ENCODE measurements around the gene ANXA2R.
A peak's percentile ranks its signal among the peaks of the same experiment; 100 is the strongest.

The ANXA2R gene

DNA sequence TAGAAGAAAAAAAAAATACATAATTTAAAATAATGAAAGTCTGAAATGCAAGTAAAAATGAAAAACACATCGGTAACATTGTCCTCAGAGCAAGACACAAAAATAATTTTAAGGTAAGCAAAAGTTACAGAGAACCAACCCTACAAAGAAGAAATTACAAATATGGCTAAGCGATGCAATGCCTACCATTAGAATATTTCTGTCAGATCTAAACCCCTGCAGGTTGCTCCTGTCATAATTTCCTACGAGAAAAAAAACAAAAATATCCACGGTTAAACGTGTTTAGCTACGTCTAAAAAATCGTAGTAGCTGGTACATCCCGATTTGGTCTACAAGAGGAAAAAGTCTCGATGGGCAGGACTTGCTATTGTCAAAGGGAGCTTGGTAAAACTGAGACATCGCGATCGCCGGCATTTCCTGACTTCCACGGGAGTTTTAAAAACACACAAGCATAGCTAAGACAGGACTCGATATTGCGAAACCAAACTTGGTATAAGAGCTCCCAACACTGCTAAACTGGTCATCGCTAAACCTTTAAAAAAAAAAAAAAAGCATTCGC lies 1.1 kb upstream of the ANXA2R start:
- Histone ChIP-seq H3K27me3 (no peaks in the 10 kb centered on the region), H3K4me3 (ENCODE audit: low read depth in 1 of 2, low read length in 1 of 2) (peak overlapping the region; percentile 79), H3K4me1 (ENCODE audit: control insufficient read depth in 1 of 2, insufficient read depth in 1 of 2, low read depth in 1 of 2, low read length in 1 of 2) (peaks cover 37 to 44% of the 10 kb centered on the region in 2 experiments), H3K9me3 (no peaks in the 10 kb centered on the region), H3K27ac (peak overlapping the region; percentile 96), H3K36me3 (no peaks in the 10 kb centered on the region)
- TF ChIP-seq, protein P1, sequence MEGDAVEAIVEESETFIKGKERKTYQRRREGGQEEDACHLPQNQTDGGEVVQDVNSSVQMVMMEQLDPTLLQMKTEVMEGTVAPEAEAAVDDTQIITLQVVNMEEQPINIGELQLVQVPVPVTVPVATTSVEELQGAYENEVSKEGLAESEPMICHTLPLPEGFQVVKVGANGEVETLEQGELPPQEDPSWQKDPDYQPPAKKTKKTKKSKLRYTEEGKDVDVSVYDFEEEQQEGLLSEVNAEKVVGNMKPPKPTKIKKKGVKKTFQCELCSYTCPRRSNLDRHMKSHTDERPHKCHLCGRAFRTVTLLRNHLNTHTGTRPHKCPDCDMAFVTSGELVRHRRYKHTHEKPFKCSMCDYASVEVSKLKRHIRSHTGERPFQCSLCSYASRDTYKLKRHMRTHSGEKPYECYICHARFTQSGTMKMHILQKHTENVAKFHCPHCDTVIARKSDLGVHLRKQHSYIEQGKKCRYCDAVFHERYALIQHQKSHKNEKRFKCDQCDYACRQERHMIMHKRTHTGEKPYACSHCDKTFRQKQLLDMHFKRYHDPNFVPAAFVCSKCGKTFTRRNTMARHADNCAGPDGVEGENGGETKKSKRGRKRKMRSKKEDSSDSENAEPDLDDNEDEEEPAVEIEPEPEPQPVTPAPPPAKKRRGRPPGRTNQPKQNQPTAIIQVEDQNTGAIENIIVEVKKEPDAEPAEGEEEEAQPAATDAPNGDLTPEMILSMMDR (IDR thresholded peaks at IDR 0.05), result no peak

DNA sequence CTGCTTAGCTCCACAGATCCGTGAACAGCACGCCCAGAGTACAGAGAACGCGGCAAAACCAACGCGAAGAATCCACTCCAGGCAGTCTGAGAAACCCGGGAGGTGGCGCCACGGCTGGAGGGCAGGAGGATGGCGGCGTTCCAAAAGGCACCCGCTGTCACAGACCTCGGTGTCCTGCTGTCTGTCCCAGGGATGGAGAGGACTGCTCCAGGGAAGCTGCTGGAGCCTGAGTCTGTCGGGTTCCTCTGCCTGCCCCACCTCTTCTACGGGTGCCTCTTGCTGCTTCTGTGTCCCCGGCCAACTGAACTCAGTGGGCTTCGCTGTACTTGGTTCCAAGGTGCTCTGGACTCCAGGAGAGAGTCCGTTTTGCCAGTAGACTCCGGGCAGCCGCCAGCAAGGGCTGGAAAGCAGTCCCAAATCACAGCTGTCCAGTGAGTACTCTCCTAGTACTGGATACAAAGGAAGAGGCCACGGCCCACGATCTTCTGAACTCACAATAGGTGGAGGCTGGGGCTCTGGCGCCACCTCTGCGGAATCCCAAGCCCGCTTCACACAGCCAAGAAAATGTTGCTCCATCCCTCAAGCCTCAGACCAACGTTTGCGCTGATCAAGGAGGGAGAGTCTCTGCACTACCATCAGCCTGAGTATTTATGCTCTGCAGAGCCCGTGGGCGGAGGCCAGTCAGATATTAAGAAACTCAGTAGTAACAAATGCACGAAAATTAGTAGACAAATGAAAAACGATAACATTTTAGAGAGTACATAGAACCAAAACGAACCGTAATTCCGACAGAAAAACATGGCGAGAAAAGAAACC lies 440 bp downstream of the ANXA2R start:
- peak overlapping the region; percentile 79 for H3K4me3 ChIP-seq (ENCODE audit: low read depth in 1 of 2, low read length in 1 of 2)
- H3K36me3 ChIP-seq, result no peaks in the 10 kb centered on the region
- peak overlapping the region; percentile 96 for H3K27ac ChIP-seq
- H3K4me1 ChIP-seq (ENCODE audit: control insufficient read depth in 1 of 2, insufficient read depth in 1 of 2, low read depth in 1 of 2, low read length in 1 of 2), result peaks cover 37 to 49% of the 10 kb centered on the region in 2 experiments
- no peaks in the 10 kb centered on the region for H3K9me3 ChIP-seq
- TF ChIP-seq, protein P1 (IDR thresholded peaks at IDR 0.05), result peak; percentile 9
- H3K27me3 ChIP-seq, result no peaks in the 10 kb centered on the region

DNA sequence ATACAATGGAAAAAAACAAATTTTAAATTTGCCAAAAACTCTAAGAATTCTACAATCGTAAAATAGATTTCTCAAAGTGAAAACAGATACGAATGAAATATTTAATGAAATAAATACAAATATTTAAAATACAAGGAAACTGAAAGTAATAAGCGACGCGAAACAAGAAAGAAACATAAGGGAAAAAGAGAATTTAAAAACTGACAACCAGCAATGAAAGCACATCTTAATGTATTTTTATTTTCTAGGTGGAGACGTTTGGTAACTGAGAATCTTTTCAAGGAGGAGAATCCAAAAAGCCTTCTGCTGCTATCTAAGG lies 1.0 kb downstream of the ANXA2R start:
- H3K4me1 ChIP-seq (ENCODE audit: control insufficient read depth in 1 of 2, insufficient read depth in 1 of 2, low read depth in 1 of 2, low read length in 1 of 2), result peaks cover 40 to 54% of the 10 kb centered on the region in 2 experiments
- H3K27ac ChIP-seq, result peak overlapping the region; percentile 96
- H3K4me3 ChIP-seq (ENCODE audit: low read depth in 1 of 2, low read length in 1 of 2), result peak overlapping the region; percentile 79
- no peaks in the 10 kb centered on the region for H3K36me3 ChIP-seq
- H3K9me3 ChIP-seq, result no peaks in the 10 kb centered on the region
- H3K27me3 ChIP-seq, result no peaks in the 10 kb centered on the region
- TF ChIP-seq, protein P1 (IDR thresholded peaks at IDR 0.05), result no peak

DNA sequence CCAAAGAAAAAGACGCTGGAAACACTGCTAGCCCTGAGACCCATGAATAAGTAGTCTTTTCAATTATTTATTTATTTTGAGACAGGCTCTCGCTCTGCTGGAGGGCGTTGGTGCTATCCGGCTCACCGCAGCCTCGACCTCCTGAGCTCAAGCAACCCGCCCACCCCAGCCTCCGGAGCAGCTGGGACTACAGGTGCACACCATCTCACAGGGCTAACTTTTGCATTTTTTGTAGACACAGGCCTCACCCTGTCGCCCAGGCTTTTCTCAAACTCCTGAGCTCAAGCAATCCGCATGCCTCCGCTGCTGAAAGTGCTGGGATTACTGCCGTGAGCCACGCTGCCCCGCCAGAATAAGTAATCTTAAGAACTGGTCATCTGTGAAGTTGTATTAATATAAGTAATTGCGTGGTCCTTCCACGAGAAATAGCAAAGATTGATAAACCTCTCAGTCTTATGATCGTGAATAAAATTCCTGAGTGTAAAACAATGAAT lies 1.6 kb downstream of the ANXA2R start:
- Histone ChIP-seq H3K27me3 (no peaks in the 10 kb centered on the region), H3K4me3 (ENCODE audit: low read depth in 1 of 2, low read length in 1 of 2) (peak overlapping the region; percentile 79), H3K9me3 (no peaks in the 10 kb centered on the region), H3K4me1 (ENCODE audit: control insufficient read depth in 1 of 2, insufficient read depth in 1 of 2, low read depth in 1 of 2, low read length in 1 of 2) (peaks cover 40 to 54% of the 10 kb centered on the region in 2 experiments), H3K27ac (peak overlapping the region; percentile 96), H3K36me3 (no peaks in the 10 kb centered on the region)
- TF ChIP-seq, protein P1 (IDR thresholded peaks at IDR 0.05), result no peak

DNA sequence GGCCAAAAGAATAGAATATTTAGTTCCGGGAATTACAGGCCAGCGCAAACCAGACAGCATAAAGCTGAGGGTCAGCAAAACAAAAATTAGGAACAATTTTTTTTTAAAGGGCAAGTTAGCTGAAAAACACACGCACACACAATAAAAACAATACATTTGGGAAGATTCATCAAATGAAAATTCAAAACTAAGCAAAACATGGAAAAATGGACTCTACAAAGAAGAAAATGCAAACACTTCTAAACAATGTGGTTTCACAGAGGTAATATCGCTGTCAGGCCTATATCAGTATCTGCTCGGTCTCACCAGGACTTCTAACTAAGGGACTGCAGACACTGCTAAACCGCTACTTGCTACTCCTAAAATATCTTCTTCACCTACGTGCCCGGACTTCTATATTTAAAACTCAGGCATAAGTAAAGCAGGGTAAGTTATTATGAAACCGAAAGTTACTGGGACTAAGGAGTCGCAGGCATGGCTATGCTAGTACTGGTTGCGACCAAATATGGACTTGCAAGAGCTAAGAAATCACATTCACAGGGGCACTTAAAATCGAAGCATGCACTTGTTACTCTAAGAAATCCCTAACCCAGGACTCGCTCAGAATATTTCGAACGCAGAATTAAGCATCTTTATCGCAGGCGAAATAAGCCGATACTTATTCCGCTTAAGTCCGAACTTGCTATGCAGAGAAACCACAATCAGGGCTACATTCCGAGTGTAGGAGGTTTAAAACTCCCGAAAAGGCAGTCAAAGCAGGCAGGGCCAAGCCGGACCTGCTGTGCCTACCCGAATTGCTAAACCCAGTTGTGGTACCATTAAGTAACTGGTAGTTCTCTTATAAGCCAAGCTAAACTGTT lies 2.3 kb downstream of the ANXA2R start:
- H3K36me3 ChIP-seq, result no peaks in the 10 kb centered on the region
- H3K4me1 ChIP-seq (ENCODE audit: control insufficient read depth in 1 of 2, insufficient read depth in 1 of 2, low read depth in 1 of 2, low read length in 1 of 2), result peaks cover 35 to 48% of the 10 kb centered on the region in 2 experiments
- peak overlapping the region; percentile 96 for H3K27ac ChIP-seq
- no peaks in the 10 kb centered on the region for H3K27me3 ChIP-seq
- no peaks in the 10 kb centered on the region for H3K9me3 ChIP-seq
- TF ChIP-seq, protein P1 (IDR thresholded peaks at IDR 0.05), result no peak
- peak overlapping the region; percentile 79 for H3K4me3 ChIP-seq (ENCODE audit: low read depth in 1 of 2, low read length in 1 of 2)

Data from neutrophil (primary cell).